Measurements from ENCODE around the gene ZNF283. TPM values are rescaled to one million over a fixed set of nuclear protein-coding genes. Genes with fewer than 3 reads are reported as not detected.

ZNF283 gene
- total and polyA plus RNA-seq, 2 donors (not counting 1 experiment from before 2014, with no cell fraction given), result 2.1 to 20.8 TPM

DNA sequence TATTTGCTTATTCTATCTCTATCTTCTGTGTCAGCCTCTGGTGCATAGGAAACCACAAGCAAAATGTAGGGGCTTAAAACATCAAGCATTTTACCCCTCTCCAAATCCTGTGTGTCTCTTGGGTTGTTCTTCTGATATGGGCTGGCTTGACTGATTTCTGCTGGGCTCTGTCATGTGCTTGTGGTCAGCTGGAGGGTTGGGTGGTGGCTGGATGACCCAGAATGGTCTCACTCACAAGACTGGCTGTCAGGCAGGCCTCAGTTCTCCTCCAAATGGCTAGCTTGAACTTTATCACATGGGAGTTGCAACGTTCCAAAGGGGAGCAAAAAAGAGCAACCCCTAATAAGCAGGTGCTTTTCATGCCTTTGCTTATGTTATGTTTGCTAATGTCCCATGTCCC, 15.3 kb upstream of the ZNF283 start:
- no peak overlapping the region for H3K9ac ChIP-seq (ENCODE audit: low read length)
- ATAC-seq (ENCODE audit: low read depth), result no peak
- no peaks in the 10 kb centered on the region for H3K36me3 ChIP-seq (replicated peaks in 1 of 2; ENCODE audit: control extremely low read depth in 1 of 2, control insufficient read depth in 1 of 2, extremely low read depth in 1 of 2, insufficient read depth in 2 of 2, low read length in 1 of 2)
- H3K4me3 Mint-ChIP-seq, result no peak overlapping the region
- no peaks in the 10 kb centered on the region for H4K20me1 ChIP-seq (ENCODE audit: control insufficient read depth, insufficient read depth, low read length, poor library complexity, severe bottlenecking)
- peaks cover 41% of the 10 kb centered on the region for H3K27me3 Mint-ChIP-seq
- POLR2A ChIA-PET, result no interaction called here
- H3K27ac ChIP-seq (ENCODE audit: low read length in 2 of 2), result no peak overlapping the region
- no peaks in the 10 kb centered on the region for H3K9me3 Mint-ChIP-seq (ENCODE audit: insufficient read depth)
- peaks cover 0 to 6% (median 0%) of the 10 kb centered on the region in 4 experiments for H3K27me3 ChIP-seq (replicated peaks in 1 of 4; ENCODE audit: control extremely low read depth in 1 of 4, control insufficient read depth in 3 of 4, insufficient read depth in 4 of 4, low read length in 3 of 4)
- H3K4me2 ChIP-seq (replicated peaks; ENCODE audit: low read depth, low read length, poor library complexity, severe bottlenecking), result no peak overlapping the region
- H3K4me1 Mint-ChIP-seq, result no peaks in the 10 kb centered on the region
- H3K79me2 ChIP-seq (ENCODE audit: control insufficient read depth, insufficient read depth, low read length), result no peaks in the 10 kb centered on the region
- H3K9me3 ChIP-seq (ENCODE audit: control extremely low read depth in 1 of 3, control insufficient read depth in 2 of 3, insufficient read depth in 1 of 3, low read length in 2 of 3), result peaks cover 0 to 1% (median 0%) of the 10 kb centered on the region in 3 donors
- CTCF ChIA-PET, result interaction anchor here (1.0 to 10.4 kb wide), 4 partner anchors 10 to 86 kb away, joined by 3 to 96 read pairs (median 3); no protein-coding TSS in a partner anchor
- H3K4me1 ChIP-seq (ENCODE audit: control insufficient read depth in 2 of 2, insufficient read depth in 2 of 2, low read length in 2 of 2), result no peaks in the 10 kb centered on the region
- no peak overlapping the region for H2AFZ ChIP-seq (ENCODE audit: insufficient read depth, low read depth, low read length, poor library complexity, severe bottlenecking)
- no peak for DNase-seq
- 40% methylated on average over 1 of the region's 1 CpG for WGBS (ENCODE audit: insufficient coverage)
- H3K27ac Mint-ChIP-seq, result no peak overlapping the region
- TF ChIP-seq, protein P1, sequence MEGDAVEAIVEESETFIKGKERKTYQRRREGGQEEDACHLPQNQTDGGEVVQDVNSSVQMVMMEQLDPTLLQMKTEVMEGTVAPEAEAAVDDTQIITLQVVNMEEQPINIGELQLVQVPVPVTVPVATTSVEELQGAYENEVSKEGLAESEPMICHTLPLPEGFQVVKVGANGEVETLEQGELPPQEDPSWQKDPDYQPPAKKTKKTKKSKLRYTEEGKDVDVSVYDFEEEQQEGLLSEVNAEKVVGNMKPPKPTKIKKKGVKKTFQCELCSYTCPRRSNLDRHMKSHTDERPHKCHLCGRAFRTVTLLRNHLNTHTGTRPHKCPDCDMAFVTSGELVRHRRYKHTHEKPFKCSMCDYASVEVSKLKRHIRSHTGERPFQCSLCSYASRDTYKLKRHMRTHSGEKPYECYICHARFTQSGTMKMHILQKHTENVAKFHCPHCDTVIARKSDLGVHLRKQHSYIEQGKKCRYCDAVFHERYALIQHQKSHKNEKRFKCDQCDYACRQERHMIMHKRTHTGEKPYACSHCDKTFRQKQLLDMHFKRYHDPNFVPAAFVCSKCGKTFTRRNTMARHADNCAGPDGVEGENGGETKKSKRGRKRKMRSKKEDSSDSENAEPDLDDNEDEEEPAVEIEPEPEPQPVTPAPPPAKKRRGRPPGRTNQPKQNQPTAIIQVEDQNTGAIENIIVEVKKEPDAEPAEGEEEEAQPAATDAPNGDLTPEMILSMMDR (IDR thresholded peaks at IDR 0.05), result no peak
- no peak for TF ChIP-seq EZH2 (IDR thresholded peaks at IDR 0.05; ENCODE audit: borderline replicate concordance, insufficient read depth, low read depth, low read length, poor library complexity, severe bottlenecking)
- intact Hi-C loops (cut with micrococcal nuclease), result loop anchor here (5.0 kb wide), 1 partner anchor 365 kb away; no protein-coding TSS in a partner anchor
- no peak overlapping the region for H3K4me3 ChIP-seq (ENCODE audit: control extremely low read depth in 1 of 5, extremely low read depth in 1 of 5, insufficient read depth in 1 of 5, low read depth in 2 of 5, low read length in 4 of 5)

DNA sequence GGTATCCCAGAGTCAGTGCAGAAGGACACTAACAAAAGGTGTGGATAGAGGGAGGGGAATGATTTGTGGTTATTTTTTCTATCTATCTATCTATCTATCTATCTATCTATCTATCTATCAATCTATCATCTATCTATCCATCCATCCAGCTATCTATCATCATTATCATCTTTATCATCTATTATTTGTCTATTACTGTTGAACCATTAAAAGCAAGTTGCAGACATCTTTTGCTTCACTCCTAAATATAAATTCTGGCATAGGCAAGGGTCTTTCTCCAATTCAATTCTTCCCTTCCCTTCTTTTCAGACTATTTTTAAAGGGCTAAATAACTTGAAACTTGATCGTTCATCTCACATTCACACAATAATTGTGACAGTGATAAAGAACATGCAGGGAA, 14.9 kb upstream of the ZNF283 start:
- Mint-ChIP-seq H3K27ac (no peak overlapping the region), H3K9me3 (ENCODE audit: insufficient read depth) (no peaks in the 10 kb centered on the region), H3K4me1 (no peaks in the 10 kb centered on the region), H3K27me3 (peaks cover 41% of the 10 kb centered on the region), H3K4me3 (no peak overlapping the region)
- Histone ChIP-seq H3K27me3 (replicated peaks in 1 of 4; ENCODE audit: control extremely low read depth in 1 of 4, control insufficient read depth in 3 of 4, insufficient read depth in 4 of 4, low read length in 3 of 4) (peaks cover 0 to 6% (median 0%) of the 10 kb centered on the region in 4 experiments), H3K4me1 (ENCODE audit: control insufficient read depth in 2 of 2, insufficient read depth in 2 of 2, low read length in 2 of 2) (no peaks in the 10 kb centered on the region), H3K9ac (ENCODE audit: low read length) (no peak overlapping the region), H3K79me2 (ENCODE audit: control insufficient read depth, insufficient read depth, low read length) (no peaks in the 10 kb centered on the region), H3K4me3 (ENCODE audit: control extremely low read depth in 1 of 5, extremely low read depth in 1 of 5, insufficient read depth in 1 of 5, low read depth in 2 of 5, low read length in 4 of 5) (no peak overlapping the region), H3K27ac (ENCODE audit: low read length in 2 of 2) (no peak overlapping the region), H2AFZ (ENCODE audit: insufficient read depth, low read depth, low read length, poor library complexity, severe bottlenecking) (no peak overlapping the region), H3K36me3 (replicated peaks in 1 of 2; ENCODE audit: control extremely low read depth in 1 of 2, control insufficient read depth in 1 of 2, extremely low read depth in 1 of 2, insufficient read depth in 2 of 2, low read length in 1 of 2) (no peaks in the 10 kb centered on the region), H4K20me1 (ENCODE audit: control insufficient read depth, insufficient read depth, low read length, poor library complexity, severe bottlenecking) (no peaks in the 10 kb centered on the region), H3K9me3 (ENCODE audit: control extremely low read depth in 1 of 3, control insufficient read depth in 2 of 3, insufficient read depth in 1 of 3, low read length in 2 of 3) (peaks cover 0 to 1% (median 0%) of the 10 kb centered on the region in 3 donors), H3K4me2 (replicated peaks; ENCODE audit: low read depth, low read length, poor library complexity, severe bottlenecking) (no peak overlapping the region)
- TF ChIP-seq, protein P1 (IDR thresholded peaks at IDR 0.05), result no peak
- no peak for TF ChIP-seq EZH2 (IDR thresholded peaks at IDR 0.05; ENCODE audit: borderline replicate concordance, insufficient read depth, low read depth, low read length, poor library complexity, severe bottlenecking)
- intact Hi-C loops (cut with micrococcal nuclease), result loop anchor here (5.0 kb wide), 1 partner anchor 365 kb away; no protein-coding TSS in a partner anchor
- DNase-seq (no peak), ATAC-seq (ENCODE audit: low read depth) (no peak)
- POLR2A ChIA-PET, result no interaction called here
- CTCF ChIA-PET, result interaction anchor here (1.1 to 10.4 kb wide), 4 partner anchors 9 to 293 kb away, joined by 3 to 96 read pairs (median 3); no protein-coding TSS in a partner anchor
- 100% methylated on average over 1 of the region's 1 CpG for WGBS (ENCODE audit: insufficient coverage)
